DOHH2 (cell line): Measurements from ENCODE around the gene CERS3.

Source experiments
- CTCF ChIP-seq: fragments of 200-600 bp; sonication (generic); IDR thresholded peaks from one replicate; pipeline ENCODE4 v1.5.1; 2014; ENCODE audit warnings: antibody characterized with exemption, mild to moderate bottlenecking, low read depth, low read length; ENCODE audit not compliant: poor library complexity, severe bottlenecking
- EZH2phosphoT487 ChIP-seq: fragments of 200-600 bp; sonication (generic); IDR thresholded peaks from 2 replicates; pipeline ENCODE4 v1.6.1; 2017; ENCODE audit warnings: borderline replicate concordance, mild to moderate bottlenecking, antibody characterized with exemption, low read length, moderate library complexity, mixed read lengths

- TF ChIP-seq EZH2phosphoT487 (no peak), CTCF (no peak)
Measured at GRCh38 chr15:100537331-100537730, 8.6 kb upstream of the CERS3 start.
